ENCODE measurements around the gene PCDHB10. TPM values are rescaled to one million over a fixed set of nuclear protein-coding genes. Genes with fewer than 3 reads are reported as not detected.
A peak's percentile ranks its signal among the peaks of the same experiment; 100 is the strongest.
"Not testable (repeated sequence)": the region's sequence is repeated elsewhere in the genome, so short reads cannot be mapped to it uniquely, and the experiment has no call there.

PCDHB10 gene
- polyA plus RNA-seq, 3 donors, result not detected

GRCh38 chr5:141172381-141173204 is 19.6 kb upstream of the PCDHB10 start, which contains the start of gene PCDHB7:
PCDHB7 (plus strand) TSS chr5:141172644; CDS start chr5:141172836, 192 bp downstream.
- TF ChIP-seq CTCF (IDR thresholded peaks at IDR 0.05), result peak; percentile 10
- H3K36me3 Mint-ChIP-seq, result peaks cover 0 to 2% of the 10 kb centered on the region in 2 donors
- no peak within 1 kb of the TSS for H3K4me2 ChIP-seq (replicated peaks; ENCODE audit: extremely low read depth, low read length, poor library complexity, severe bottlenecking)
- H3K9me3 ChIP-seq (replicated peaks in 1 of 2; ENCODE audit: control insufficient read depth in 1 of 2, insufficient read depth in 1 of 2, low read length in 2 of 2), result peaks cover 27 to 54% of the 10 kb centered on the region in 2 donors
- peaks cover 0 to 16% (median 7%) of the 10 kb centered on the region in 3 donors for H3K27me3 Mint-ChIP-seq (ENCODE audit: low read depth in 3 of 3)
- H3K27me3 ChIP-seq (ENCODE audit: control insufficient read depth in 2 of 2, insufficient read depth in 2 of 2, low read length in 2 of 2), result peaks cover 5 to 9% of the 10 kb centered on the region in 2 donors
- H2AFZ ChIP-seq (ENCODE audit: insufficient read depth, low read depth, low read length, poor library complexity, severe bottlenecking), result no peak within 1 kb of the TSS
- H3K27ac ChIP-seq (ENCODE audit: low read depth in 1 of 2, low read length in 2 of 2), result no peak within 1 kb of the TSS
- H3K9me3 Mint-ChIP-seq, result peaks cover 20 to 44% (median 33%) of the 10 kb centered on the region in 7 donors
- no peaks in the 10 kb centered on the region for H3K4me1 ChIP-seq (ENCODE audit: control insufficient read depth in 1 of 2, insufficient read depth in 2 of 2, low read length in 2 of 2)
- H3K79me2 ChIP-seq (ENCODE audit: insufficient read depth, low read length), result no peaks in the 10 kb centered on the region
- no peak for DNase-seq
- H3K4me3 Mint-ChIP-seq, result no peak within 1 kb of the TSS
- H4K20me1 ChIP-seq (ENCODE audit: insufficient read depth, low read length), result no peaks in the 10 kb centered on the region
- H3K4me3 ChIP-seq (replicated peaks in 1 of 3; ENCODE audit: low read depth in 2 of 3, low read length in 3 of 3), result no peak within 1 kb of the TSS
- no peak within 1 kb of the TSS for H3K27ac Mint-ChIP-seq
- intact Hi-C loops (cut with micrococcal nuclease), result no loop called here
- H3K9ac ChIP-seq (ENCODE audit: insufficient read depth, low read length, poor library complexity, severe bottlenecking), result no peak within 1 kb of the TSS
- 49% methylated on average over 13 of the region's 20 CpGs for WGBS (ENCODE audit: insufficient coverage)
- H3K36me3 ChIP-seq (replicated peaks in 1 of 2; ENCODE audit: control insufficient read depth in 1 of 2, insufficient read depth in 2 of 2, low read length in 2 of 2), result no peaks in the 10 kb centered on the region
- no peaks in the 10 kb centered on the region for H3K4me1 Mint-ChIP-seq

- peaks cover 0 to 16% (median 7%) of the 10 kb centered on the region in 3 donors for H3K27me3 Mint-ChIP-seq (ENCODE audit: low read depth in 3 of 3)
- H2AFZ ChIP-seq (ENCODE audit: insufficient read depth, low read depth, low read length, poor library complexity, severe bottlenecking); H3K27ac ChIP-seq (ENCODE audit: low read depth in 1 of 2, low read length in 2 of 2); H3K4me2 ChIP-seq (replicated peaks; ENCODE audit: extremely low read depth, low read length, poor library complexity, severe bottlenecking); H3K79me2 ChIP-seq (ENCODE audit: insufficient read depth, low read length); intact Hi-C loops (cut with micrococcal nuclease); H4K20me1 ChIP-seq (ENCODE audit: insufficient read depth, low read length); H3K4me3 ChIP-seq (replicated peaks in 1 of 3; ENCODE audit: low read depth in 2 of 3, low read length in 3 of 3); H3K9ac ChIP-seq (ENCODE audit: insufficient read depth, low read length, poor library complexity, severe bottlenecking); H3K4me1 ChIP-seq (ENCODE audit: control insufficient read depth in 1 of 2, insufficient read depth in 2 of 2, low read length in 2 of 2); H3K4me1 Mint-ChIP-seq; H3K36me3 Mint-ChIP-seq; DNase-seq; H3K27me3 ChIP-seq (ENCODE audit: control insufficient read depth in 2 of 2, insufficient read depth in 2 of 2, low read length in 2 of 2); H3K36me3 ChIP-seq (replicated peaks in 1 of 2; ENCODE audit: control insufficient read depth in 1 of 2, insufficient read depth in 2 of 2, low read length in 2 of 2); H3K27ac Mint-ChIP-seq: not testable (repeated sequence)
- peaks cover 39 to 66% of the 10 kb centered on the region in 2 donors for H3K9me3 ChIP-seq (replicated peaks in 1 of 2; ENCODE audit: control insufficient read depth in 1 of 2, insufficient read depth in 1 of 2, low read length in 2 of 2)
- H3K9me3 Mint-ChIP-seq, result peaks cover 20 to 32% (median 29%) of the 10 kb centered on the region in 7 donors
- 39% methylated on average over 56 of the region's 79 CpGs for WGBS (ENCODE audit: insufficient coverage)
- H3K4me3 Mint-ChIP-seq, result peak overlapping the region in 1 of 2 donors; percentile 6
These were observed 17.7 kb upstream of the PCDHB10 start for GRCh38 chr5:141174291-141175104.
